ENCODE measurements around the gene JPH3.
A peak's percentile ranks its signal among the peaks of the same experiment; 100 is the strongest.

Gene JPH3

GRCh38 chr16:87626905-87627304 is 24.6 kb downstream of the JPH3 start:
- no peak for DNase-seq (ENCODE audit: low read depth)

- no peak for DNase-seq (ENCODE audit: low read depth)
These were observed 25.4 kb downstream of the JPH3 start for GRCh38 chr16:87627542-87628245.

GRCh38 chr16:87628246-87628923 is 26.1 kb downstream of the JPH3 start:
- DNase-seq (ENCODE audit: low read depth): no peak

- no peak for DNase-seq (ENCODE audit: low read depth)
These were observed 26.6 kb downstream of the JPH3 start for GRCh38 chr16:87628940-87629339.

GRCh38 chr16:87631067-87631466 is 28.8 kb downstream of the JPH3 start:
- DNase-seq (ENCODE audit: low read depth): no peak

GRCh38 chr16:87634411-87634810 is 32.1 kb downstream of the JPH3 start:
- DNase-seq (ENCODE audit: low read depth): no peak

GRCh38 chr16:87635541-87636049 is 33.3 kb downstream of the JPH3 start:
- DNase-seq (ENCODE audit: low read depth): peak; percentile 53

GRCh38 chr16:87636050-87636684 is 33.9 kb downstream of the JPH3 start:
- peak; percentile 73 for DNase-seq (ENCODE audit: low read depth)

- no peak for DNase-seq (ENCODE audit: low read depth)
These were observed 34.4 kb downstream of the JPH3 start for GRCh38 chr16:87636741-87637140.

GRCh38 chr16:87637357-87637756 is 35.0 kb downstream of the JPH3 start:
- DNase-seq (ENCODE audit: low read depth): no peak

GRCh38 chr16:87638736-87639135 is 36.4 kb downstream of the JPH3 start:
- no peak for DNase-seq (ENCODE audit: low read depth)

GRCh38 chr16:87641721-87642120 is 39.4 kb downstream of the JPH3 start:
- no peak for DNase-seq (ENCODE audit: low read depth)

GRCh38 chr16:87642491-87642890 is 40.2 kb downstream of the JPH3 start:
- DNase-seq (ENCODE audit: low read depth): no peak

- no peak for DNase-seq (ENCODE audit: low read depth)
These were observed 41.9 kb downstream of the JPH3 start for GRCh38 chr16:87644186-87644585.

GRCh38 chr16:87644596-87644995 is 42.3 kb downstream of the JPH3 start:
- no peak for DNase-seq (ENCODE audit: low read depth)

GRCh38 chr16:87645802-87646201 is 43.5 kb downstream of the JPH3 start:
- DNase-seq (ENCODE audit: low read depth): no peak

- DNase-seq (ENCODE audit: low read depth): no peak
These were observed 45.3 kb downstream of the JPH3 start for GRCh38 chr16:87647431-87648185.

- DNase-seq (ENCODE audit: low read depth): no peak
These were observed 45.9 kb downstream of the JPH3 start for GRCh38 chr16:87648236-87648635.

GRCh38 chr16:87648698-87649487 is 46.6 kb downstream of the JPH3 start:
- no peak for DNase-seq (ENCODE audit: low read depth)

- no peak for DNase-seq (ENCODE audit: low read depth)
These were observed 50.1 kb downstream of the JPH3 start for GRCh38 chr16:87652386-87652785.

- DNase-seq (ENCODE audit: low read depth): no peak
These were observed 50.5 kb downstream of the JPH3 start for GRCh38 chr16:87652799-87653198.

- DNase-seq (ENCODE audit: low read depth): no peak
These were observed 50.9 kb downstream of the JPH3 start for GRCh38 chr16:87653234-87653633.

Data from activated T-helper 9 cell treated with anti-CD3 and anti-CD28 coated beads, Interleukin-2, amount 50 U/mL, for 16 hours (primary cell).